ENCODE results near the gene CCDC88C. TPM values are rescaled to one million over a fixed set of nuclear protein-coding genes. Genes with fewer than 3 reads are reported as not detected.

Gene CCDC88C
- total and polyA plus RNA-seq, 2 experiments from 2014 or later: 23.6 to 60.7 TPM

DNA sequence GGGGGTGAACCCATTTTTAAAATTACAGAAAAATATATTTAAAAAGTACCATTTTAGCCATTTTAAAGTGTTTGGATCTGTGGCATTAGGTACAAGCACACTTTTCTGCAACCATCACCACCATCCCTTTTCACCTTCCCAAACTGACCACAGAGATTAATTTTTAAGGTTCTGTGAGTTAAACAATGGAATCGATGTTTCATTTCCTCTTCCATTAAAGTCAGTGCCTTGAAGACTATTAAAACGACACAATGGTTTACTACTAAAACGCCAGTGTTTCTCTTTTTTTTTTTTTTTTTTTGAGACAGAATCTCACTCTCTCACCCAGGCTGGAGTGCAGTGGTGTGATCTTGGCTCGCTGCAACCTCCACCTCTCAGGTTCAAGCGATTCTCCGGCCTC lies 95.0 kb downstream of the CCDC88C start:
- Histone ChIP-seq H3K4me1 (ENCODE audit: insufficient read depth) (no peaks in the 10 kb centered on the region; the same call in 1 of the 2 replicates), H3K9me2 (ENCODE audit: insufficient read depth) (no peaks in the 10 kb centered on the region), H3F3A (replicated peaks; ENCODE audit: low read depth) (no peaks in the 10 kb centered on the region), H3K27ac (ENCODE audit: low read depth) (no peak overlapping the region), H3K27me3 (ENCODE audit: insufficient read depth) (no peaks in the 10 kb centered on the region), H4K20me1 (replicated peaks; ENCODE audit: insufficient read depth) (no peaks in the 10 kb centered on the region; the same call in 1 of the 2 replicates), H3K4me3 (no peak overlapping the region), H3K79me2 (replicated peaks; ENCODE audit: insufficient read depth) (no peaks in the 10 kb centered on the region), H3K4me2 (no peak overlapping the region), H3K36me3 (ENCODE audit: insufficient read depth) (no peaks in the 10 kb centered on the region; the same call in 1 of the 2 replicates), H2AFZ (no peak overlapping the region)
- DNase-seq (ENCODE audit: low spot score) (no peak), ATAC-seq (no peak)
- H3K36me3 Mint-ChIP-seq (ENCODE audit: low read depth): peaks cover 49% of the 10 kb centered on the region
- TF ChIP-seq POLR2AphosphoS5 (IDR thresholded peaks at IDR 0.05; ENCODE audit: low read depth) (no peak), EZH2phosphoT487 (IDR thresholded peaks at IDR 0.05; ENCODE audit: unreplicated experiment) (no peak), ZNF114 (CRISPR knock-in tag; IDR thresholded peaks at IDR 0.05) (no peak), CTCF (conservative IDR thresholded peaks at IDR 0.05; ENCODE audit: low read depth in 2 of 2) (no peak), JUNB (IDR thresholded peaks at IDR 0.05; ENCODE audit: unreplicated experiment) (no peak), EZH2 (IDR thresholded peaks at IDR 0.05; ENCODE audit: low read depth, unreplicated experiment) (no peak), NANOG (IDR thresholded peaks at IDR 0.05; ENCODE audit: borderline replicate concordance) (no peak), CREB1 (CRISPR knock-in tag; IDR thresholded peaks at IDR 0.05; ENCODE audit: low read depth) (no peak), ZNF331 (CRISPR knock-in tag; IDR thresholded peaks at IDR 0.05; ENCODE audit: low read depth) (no peak), STAT1 (IDR thresholded peaks at IDR 0.05; ENCODE audit: unreplicated experiment) (no peak)
- TF ChIP-seq, protein P1, sequence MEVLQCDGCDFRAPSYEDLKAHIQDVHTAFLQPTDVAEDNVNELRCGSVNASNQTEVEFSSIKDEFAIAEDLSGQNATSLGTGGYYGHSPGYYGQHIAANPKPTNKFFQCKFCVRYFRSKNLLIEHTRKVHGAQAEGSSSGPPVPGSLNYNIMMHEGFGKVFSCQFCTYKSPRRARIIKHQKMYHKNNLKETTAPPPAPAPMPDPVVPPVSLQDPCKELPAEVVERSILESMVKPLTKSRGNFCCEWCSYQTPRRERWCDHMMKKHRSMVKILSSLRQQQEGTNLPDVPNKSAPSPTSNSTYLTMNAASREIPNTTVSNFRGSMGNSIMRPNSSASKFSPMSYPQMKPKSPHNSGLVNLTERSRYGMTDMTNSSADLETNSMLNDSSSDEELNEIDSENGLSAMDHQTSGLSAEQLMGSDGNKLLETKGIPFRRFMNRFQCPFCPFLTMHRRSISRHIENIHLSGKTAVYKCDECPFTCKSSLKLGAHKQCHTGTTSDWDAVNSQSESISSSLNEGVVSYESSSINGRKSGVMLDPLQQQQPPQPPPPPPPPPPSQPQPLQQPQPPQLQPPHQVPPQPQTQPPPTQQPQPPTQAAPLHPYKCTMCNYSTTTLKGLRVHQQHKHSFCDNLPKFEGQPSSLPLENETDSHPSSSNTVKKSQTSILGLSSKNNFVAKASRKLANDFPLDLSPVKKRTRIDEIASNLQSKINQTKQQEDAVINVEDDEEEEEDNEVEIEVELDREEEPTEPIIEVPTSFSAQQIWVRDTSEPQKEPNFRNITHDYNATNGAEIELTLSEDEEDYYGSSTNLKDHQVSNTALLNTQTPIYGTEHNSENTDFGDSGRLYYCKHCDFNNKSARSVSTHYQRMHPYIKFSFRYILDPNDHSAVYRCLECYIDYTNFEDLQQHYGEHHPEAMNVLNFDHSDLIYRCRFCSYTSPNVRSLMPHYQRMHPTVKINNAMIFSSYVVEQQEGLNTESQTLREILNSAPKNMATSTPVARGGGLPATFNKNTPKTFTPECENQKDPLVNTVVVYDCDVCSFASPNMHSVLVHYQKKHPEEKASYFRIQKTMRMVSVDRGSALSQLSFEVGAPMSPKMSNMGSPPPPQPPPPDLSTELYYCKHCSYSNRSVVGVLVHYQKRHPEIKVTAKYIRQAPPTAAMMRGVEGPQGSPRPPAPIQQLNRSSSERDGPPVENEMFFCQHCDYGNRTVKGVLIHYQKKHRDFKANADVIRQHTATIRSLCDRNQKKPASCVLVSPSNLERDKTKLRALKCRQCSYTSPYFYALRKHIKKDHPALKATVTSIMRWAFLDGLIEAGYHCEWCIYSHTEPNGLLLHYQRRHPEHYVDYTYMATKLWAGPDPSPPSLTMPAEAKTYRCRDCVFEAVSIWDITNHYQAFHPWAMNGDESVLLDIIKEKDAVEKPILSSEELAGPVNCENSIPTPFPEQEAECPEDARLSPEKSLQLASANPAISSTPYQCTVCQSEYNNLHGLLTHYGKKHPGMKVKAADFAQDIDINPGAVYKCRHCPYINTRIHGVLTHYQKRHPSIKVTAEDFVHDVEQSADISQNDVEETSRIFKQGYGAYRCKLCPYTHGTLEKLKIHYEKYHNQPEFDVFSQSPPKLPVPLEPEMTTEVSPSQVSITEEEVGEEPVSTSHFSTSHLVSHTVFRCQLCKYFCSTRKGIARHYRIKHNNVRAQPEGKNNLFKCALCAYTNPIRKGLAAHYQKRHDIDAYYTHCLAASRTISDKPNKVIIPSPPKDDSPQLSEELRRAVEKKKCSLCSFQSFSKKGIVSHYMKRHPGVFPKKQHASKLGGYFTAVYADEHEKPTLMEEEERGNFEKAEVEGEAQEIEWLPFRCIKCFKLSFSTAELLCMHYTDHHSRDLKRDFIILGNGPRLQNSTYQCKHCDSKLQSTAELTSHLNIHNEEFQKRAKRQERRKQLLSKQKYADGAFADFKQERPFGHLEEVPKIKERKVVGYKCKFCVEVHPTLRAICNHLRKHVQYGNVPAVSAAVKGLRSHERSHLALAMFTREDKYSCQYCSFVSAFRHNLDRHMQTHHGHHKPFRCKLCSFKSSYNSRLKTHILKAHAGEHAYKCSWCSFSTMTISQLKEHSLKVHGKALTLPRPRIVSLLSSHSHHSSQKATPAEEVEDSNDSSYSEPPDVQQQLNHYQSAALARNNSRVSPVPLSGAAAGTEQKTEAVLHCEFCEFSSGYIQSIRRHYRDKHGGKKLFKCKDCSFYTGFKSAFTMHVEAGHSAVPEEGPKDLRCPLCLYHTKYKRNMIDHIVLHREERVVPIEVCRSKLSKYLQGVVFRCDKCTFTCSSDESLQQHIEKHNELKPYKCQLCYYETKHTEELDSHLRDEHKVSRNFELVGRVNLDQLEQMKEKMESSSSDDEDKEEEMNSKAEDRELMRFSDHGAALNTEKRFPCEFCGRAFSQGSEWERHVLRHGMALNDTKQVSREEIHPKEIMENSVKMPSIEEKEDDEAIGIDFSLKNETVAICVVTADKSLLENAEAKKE (CRISPR knock-in tag; IDR thresholded peaks at IDR 0.05): no peak
- TF ChIP-seq, protein P2, sequence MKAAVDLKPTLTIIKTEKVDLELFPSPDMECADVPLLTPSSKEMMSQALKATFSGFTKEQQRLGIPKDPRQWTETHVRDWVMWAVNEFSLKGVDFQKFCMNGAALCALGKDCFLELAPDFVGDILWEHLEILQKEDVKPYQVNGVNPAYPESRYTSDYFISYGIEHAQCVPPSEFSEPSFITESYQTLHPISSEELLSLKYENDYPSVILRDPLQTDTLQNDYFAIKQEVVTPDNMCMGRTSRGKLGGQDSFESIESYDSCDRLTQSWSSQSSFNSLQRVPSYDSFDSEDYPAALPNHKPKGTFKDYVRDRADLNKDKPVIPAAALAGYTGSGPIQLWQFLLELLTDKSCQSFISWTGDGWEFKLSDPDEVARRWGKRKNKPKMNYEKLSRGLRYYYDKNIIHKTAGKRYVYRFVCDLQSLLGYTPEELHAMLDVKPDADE (IDR thresholded peaks at IDR 0.05): no peak
- TF ChIP-seq, protein P3, sequence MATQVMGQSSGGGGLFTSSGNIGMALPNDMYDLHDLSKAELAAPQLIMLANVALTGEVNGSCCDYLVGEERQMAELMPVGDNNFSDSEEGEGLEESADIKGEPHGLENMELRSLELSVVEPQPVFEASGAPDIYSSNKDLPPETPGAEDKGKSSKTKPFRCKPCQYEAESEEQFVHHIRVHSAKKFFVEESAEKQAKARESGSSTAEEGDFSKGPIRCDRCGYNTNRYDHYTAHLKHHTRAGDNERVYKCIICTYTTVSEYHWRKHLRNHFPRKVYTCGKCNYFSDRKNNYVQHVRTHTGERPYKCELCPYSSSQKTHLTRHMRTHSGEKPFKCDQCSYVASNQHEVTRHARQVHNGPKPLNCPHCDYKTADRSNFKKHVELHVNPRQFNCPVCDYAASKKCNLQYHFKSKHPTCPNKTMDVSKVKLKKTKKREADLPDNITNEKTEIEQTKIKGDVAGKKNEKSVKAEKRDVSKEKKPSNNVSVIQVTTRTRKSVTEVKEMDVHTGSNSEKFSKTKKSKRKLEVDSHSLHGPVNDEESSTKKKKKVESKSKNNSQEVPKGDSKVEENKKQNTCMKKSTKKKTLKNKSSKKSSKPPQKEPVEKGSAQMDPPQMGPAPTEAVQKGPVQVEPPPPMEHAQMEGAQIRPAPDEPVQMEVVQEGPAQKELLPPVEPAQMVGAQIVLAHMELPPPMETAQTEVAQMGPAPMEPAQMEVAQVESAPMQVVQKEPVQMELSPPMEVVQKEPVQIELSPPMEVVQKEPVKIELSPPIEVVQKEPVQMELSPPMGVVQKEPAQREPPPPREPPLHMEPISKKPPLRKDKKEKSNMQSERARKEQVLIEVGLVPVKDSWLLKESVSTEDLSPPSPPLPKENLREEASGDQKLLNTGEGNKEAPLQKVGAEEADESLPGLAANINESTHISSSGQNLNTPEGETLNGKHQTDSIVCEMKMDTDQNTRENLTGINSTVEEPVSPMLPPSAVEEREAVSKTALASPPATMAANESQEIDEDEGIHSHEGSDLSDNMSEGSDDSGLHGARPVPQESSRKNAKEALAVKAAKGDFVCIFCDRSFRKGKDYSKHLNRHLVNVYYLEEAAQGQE (IDR thresholded peaks at IDR 0.05; ENCODE audit: unreplicated experiment): no peak
- H3K4me1 Mint-ChIP-seq: peaks cover 7% of the 10 kb centered on the region; the same call in 2 of the 3 replicates
- H3K27ac Mint-ChIP-seq: no peak overlapping the region
- H3K4me3 Mint-ChIP-seq: no peak overlapping the region
- H3K27me3 Mint-ChIP-seq (ENCODE audit: insufficient read depth, low read depth, poor library complexity): peaks cover 7% of the 10 kb centered on the region
- no peaks in the 10 kb centered on the region for H3K9me3 Mint-ChIP-seq
